ENCODE measurements around the gene PCNT.

The PCNT gene

DNA sequence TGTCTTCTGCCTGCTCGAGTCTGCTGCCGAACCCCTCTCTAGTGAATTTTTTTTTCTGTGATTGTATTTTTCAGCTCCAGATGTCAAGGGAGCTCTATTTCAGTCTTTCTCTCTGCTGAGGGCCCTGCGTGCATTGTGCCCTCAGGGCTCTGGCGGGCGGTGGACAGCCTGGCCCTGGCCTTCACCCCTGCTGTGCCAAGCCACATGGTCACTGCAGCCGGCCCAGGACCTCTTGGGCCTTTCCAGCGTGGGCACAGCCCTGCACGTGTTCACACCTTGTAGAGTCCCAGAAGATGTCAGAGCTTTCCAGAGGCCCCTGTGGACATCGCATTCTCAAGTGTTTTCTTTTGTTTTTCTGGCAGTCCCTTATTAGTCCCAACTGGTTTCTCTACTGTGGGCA, 55.7 kb downstream of the PCNT start (continued):
- TF ChIP-seq, protein P1, sequence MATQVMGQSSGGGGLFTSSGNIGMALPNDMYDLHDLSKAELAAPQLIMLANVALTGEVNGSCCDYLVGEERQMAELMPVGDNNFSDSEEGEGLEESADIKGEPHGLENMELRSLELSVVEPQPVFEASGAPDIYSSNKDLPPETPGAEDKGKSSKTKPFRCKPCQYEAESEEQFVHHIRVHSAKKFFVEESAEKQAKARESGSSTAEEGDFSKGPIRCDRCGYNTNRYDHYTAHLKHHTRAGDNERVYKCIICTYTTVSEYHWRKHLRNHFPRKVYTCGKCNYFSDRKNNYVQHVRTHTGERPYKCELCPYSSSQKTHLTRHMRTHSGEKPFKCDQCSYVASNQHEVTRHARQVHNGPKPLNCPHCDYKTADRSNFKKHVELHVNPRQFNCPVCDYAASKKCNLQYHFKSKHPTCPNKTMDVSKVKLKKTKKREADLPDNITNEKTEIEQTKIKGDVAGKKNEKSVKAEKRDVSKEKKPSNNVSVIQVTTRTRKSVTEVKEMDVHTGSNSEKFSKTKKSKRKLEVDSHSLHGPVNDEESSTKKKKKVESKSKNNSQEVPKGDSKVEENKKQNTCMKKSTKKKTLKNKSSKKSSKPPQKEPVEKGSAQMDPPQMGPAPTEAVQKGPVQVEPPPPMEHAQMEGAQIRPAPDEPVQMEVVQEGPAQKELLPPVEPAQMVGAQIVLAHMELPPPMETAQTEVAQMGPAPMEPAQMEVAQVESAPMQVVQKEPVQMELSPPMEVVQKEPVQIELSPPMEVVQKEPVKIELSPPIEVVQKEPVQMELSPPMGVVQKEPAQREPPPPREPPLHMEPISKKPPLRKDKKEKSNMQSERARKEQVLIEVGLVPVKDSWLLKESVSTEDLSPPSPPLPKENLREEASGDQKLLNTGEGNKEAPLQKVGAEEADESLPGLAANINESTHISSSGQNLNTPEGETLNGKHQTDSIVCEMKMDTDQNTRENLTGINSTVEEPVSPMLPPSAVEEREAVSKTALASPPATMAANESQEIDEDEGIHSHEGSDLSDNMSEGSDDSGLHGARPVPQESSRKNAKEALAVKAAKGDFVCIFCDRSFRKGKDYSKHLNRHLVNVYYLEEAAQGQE (tag by site-specific recombination; IDR thresholded peaks at IDR 0.05), result no peak
- TF ChIP-seq ZNF621 (tag by site-specific recombination; IDR thresholded peaks at IDR 0.05) (no peak), ZNF2 (tag by site-specific recombination; IDR thresholded peaks at IDR 0.05) (no peak)

DNA sequence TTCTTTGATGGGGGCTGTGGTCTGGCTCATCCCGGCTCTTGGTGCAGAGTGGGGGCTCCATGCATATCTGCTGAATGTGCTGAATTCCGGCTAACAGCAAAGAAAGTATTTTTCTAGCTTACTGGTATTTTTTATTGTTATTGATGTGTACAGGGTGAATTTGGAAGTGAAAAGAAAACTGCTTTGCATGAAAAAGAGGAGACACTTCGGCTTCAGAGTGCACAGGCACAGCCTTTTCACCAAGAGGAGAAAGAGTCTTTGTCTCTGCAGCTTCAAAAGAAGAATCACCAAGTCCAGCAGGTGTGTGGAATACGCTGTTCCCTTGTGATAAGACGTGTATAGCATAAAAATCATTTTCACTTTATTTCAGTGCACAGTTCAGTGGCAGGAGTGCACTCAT, 57.6 kb downstream of the PCNT start:
- H3K4me3 ChIP-seq (ENCODE audit: low read depth, low read length), result no peak overlapping the region
- peaks cover 3 to 73% of the 10 kb centered on the region in 2 experiments; a peak in 2 of 3 replicates for H3K36me3 ChIP-seq (ENCODE audit: control insufficient read depth in 2 of 2, insufficient read depth in 1 of 2, low read length in 2 of 2)
- no peaks in the 10 kb centered on the region; the same call in 1 of the 2 replicates for H3K9me3 ChIP-seq (ENCODE audit: control insufficient read depth, insufficient read depth, low read depth, low read length)
- ChIA-PET POLR2A (no interaction called here), CTCF (no interaction called here)
- H3K4me1 ChIP-seq (ENCODE audit: control insufficient read depth, insufficient read depth, low read length), result no peaks in the 10 kb centered on the region
- H3K27ac ChIP-seq (ENCODE audit: extremely low read depth, low read depth, low read length), result no peak overlapping the region
- TF ChIP-seq, protein P2, sequence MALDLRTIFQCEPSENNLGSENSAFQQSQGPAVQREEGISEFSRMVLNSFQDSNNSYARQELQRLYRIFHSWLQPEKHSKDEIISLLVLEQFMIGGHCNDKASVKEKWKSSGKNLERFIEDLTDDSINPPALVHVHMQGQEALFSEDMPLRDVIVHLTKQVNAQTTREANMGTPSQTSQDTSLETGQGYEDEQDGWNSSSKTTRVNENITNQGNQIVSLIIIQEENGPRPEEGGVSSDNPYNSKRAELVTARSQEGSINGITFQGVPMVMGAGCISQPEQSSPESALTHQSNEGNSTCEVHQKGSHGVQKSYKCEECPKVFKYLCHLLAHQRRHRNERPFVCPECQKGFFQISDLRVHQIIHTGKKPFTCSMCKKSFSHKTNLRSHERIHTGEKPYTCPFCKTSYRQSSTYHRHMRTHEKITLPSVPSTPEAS (tag by site-specific recombination; IDR thresholded peaks at IDR 0.05), result no peak
- TF ChIP-seq ZNF510 (tag by site-specific recombination; IDR thresholded peaks at IDR 0.05; ENCODE audit: insufficient replicate concordance) (no peak), ZNF624 (tag by site-specific recombination; IDR thresholded peaks at IDR 0.05) (no peak), ZNF660 (tag by site-specific recombination; IDR thresholded peaks at IDR 0.05) (no peak), ZNF19 (tag by site-specific recombination; IDR thresholded peaks at IDR 0.05; ENCODE audit: low read depth) (no peak), ZNF211 (tag by site-specific recombination; IDR thresholded peaks at IDR 0.05; ENCODE audit: low read depth) (no peak), ZNF76 (tag by site-specific recombination; IDR thresholded peaks at IDR 0.05; ENCODE audit: borderline replicate concordance, low read depth) (no peak), ZNF585B (tag by site-specific recombination; IDR thresholded peaks at IDR 0.05) (no peak), ZNF248 (tag by site-specific recombination; IDR thresholded peaks at IDR 0.05) (no peak), ZXDB (tag by site-specific recombination; IDR thresholded peaks at IDR 0.05) (no peak), ZNF658 (tag by site-specific recombination; IDR thresholded peaks at IDR 0.05) (no peak), GFI1B (tag by site-specific recombination; IDR thresholded peaks at IDR 0.05) (no peak)
- TF ChIP-seq, protein P3, sequence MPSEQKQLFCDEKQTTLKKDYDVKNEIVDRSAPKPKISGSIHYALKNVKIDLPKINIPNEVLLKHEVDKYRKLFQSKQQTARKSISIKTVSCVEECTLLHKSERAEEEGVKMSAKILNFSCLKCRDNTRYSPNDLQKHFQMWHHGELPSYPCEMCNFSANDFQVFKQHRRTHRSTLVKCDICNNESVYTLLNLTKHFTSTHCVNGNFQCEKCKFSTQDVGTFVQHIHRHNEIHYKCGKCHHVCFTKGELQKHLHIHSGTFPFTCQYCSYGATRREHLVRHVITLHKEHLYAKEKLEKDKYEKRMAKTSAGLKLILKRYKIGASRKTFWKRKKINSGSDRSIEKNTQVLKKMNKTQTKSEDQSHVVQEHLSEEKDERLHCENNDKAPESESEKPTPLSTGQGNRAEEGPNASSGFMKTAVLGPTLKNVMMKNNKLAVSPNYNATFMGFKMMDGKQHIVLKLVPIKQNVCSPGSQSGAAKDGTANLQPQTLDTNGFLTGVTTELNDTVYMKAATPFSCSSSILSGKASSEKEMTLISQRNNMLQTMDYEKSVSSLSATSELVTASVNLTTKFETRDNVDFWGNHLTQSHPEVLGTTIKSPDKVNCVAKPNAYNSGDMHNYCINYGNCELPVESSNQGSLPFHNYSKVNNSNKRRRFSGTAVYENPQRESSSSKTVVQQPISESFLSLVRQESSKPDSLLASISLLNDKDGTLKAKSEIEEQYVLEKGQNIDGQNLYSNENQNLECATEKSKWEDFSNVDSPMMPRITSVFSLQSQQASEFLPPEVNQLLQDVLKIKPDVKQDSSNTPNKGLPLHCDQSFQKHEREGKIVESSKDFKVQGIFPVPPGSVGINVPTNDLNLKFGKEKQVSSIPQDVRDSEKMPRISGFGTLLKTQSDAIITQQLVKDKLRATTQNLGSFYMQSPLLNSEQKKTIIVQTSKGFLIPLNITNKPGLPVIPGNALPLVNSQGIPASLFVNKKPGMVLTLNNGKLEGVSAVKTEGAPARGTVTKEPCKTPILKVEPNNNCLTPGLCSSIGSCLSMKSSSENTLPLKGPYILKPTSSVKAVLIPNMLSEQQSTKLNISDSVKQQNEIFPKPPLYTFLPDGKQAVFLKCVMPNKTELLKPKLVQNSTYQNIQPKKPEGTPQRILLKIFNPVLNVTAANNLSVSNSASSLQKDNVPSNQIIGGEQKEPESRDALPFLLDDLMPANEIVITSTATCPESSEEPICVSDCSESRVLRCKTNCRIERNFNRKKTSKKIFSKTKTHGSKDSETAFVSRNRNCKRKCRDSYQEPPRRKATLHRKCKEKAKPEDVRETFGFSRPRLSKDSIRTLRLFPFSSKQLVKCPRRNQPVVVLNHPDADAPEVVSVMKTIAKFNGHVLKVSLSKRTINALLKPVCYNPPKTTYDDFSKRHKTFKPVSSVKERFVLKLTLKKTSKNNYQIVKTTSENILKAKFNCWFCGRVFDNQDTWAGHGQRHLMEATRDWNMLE (tag by site-specific recombination; conservative IDR thresholded peaks at IDR 0.05; ENCODE audit: low read depth), result no peak
- TF ChIP-seq, protein P4, sequence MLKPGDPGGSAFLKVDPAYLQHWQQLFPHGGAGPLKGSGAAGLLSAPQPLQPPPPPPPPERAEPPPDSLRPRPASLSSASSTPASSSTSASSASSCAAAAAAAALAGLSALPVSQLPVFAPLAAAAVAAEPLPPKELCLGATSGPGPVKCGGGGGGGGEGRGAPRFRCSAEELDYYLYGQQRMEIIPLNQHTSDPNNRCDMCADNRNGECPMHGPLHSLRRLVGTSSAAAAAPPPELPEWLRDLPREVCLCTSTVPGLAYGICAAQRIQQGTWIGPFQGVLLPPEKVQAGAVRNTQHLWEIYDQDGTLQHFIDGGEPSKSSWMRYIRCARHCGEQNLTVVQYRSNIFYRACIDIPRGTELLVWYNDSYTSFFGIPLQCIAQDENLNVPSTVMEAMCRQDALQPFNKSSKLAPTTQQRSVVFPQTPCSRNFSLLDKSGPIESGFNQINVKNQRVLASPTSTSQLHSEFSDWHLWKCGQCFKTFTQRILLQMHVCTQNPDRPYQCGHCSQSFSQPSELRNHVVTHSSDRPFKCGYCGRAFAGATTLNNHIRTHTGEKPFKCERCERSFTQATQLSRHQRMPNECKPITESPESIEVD (tag by site-specific recombination; IDR thresholded peaks at IDR 0.05), result no peak

Measured in HEK293 (cell line).